Stimulated activated CD4-positive, alpha-beta T cell treated with anti-CD3 and anti-CD28 coated beads, Interleukin-4, amount 100 ng/mL, for 4 hours (primary cell): Measurements from ENCODE around the gene ALOXE3.

ENCODE experiments used
- DNase-seq, 2 experiments: peaks; one replicate each; pipeline ENCODE4 v3.0.0-alpha.2; 2020

ALOXE3 gene

DNA sequence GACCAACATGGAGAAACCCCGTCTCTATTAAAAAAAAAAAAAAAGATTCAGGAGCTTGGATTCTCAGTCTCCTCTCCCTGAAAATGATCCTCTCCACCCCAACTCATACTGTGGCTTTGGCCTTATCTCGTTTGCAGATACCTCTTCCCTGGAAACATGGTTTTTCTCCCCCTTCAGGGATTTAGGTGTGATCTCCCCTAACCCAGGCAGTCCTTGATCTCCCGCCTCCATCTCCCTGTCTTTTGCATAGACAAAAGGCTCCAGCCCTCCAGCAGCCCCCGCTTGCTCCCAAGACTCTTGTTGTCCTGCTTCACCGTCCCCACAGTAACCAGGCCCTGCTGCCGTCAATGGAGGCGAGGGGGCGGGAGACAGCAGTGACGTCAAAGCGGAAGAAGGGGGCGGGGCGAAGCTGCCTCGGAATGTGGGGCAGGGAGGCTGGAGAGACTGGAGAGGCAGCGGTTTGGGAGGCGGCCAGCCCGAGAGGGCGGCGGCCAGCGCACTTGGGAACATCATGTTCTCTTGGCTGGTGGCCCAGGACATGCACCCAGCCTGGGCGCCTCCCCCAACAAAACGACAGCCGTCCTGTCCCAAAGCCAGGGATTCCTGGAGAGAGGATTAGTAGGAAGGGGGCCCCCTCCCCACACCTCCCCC lies 35.8 kb upstream of the ALOXE3 start:
- DNase-seq: peak; percentile 81 to 84

DNA sequence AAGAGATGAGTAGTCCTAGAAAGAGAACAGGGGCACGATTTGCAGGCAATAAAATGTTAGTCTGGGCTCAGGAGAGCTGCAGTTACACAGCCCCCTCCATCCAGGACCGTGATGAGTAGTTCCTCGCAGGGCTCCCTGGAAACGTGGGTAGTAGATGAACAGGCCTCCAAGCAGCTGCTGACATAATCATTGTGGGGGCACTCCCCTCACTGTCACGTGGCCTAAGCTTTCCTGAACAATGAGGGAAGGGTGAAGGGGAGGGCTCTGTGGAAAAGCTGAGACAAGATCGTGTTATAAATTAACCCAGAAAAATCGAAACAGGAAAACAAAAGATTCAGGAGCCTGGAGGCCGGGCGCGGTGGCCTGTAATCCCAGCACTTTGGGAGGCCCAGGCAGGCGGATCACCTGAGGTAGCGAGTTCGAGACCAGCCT lies 35.2 kb upstream of the ALOXE3 start:
- DNase-seq: peak; percentile 50 to 82

DNA sequence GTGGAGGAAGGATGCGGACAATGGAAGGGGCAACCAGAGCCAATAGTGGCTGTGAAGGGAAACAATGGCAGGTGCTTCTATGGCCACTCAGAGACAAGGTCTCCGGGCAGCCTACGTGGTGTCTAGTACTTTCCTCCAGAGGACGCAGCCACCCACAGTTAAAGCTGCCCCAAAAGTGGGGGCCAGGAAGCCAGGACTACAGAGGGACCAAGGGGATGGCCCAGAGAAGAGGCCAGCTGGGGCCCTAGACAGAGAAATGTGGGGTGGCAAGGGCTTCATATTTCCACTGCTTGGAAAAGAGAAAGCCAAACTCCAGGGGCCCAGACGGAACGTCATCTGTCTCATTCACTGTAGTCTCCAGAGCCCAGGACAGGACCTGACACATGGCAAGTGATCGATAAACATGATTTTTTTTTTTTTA lies 34.7 kb upstream of the ALOXE3 start:
- no peak for DNase-seq

DNA sequence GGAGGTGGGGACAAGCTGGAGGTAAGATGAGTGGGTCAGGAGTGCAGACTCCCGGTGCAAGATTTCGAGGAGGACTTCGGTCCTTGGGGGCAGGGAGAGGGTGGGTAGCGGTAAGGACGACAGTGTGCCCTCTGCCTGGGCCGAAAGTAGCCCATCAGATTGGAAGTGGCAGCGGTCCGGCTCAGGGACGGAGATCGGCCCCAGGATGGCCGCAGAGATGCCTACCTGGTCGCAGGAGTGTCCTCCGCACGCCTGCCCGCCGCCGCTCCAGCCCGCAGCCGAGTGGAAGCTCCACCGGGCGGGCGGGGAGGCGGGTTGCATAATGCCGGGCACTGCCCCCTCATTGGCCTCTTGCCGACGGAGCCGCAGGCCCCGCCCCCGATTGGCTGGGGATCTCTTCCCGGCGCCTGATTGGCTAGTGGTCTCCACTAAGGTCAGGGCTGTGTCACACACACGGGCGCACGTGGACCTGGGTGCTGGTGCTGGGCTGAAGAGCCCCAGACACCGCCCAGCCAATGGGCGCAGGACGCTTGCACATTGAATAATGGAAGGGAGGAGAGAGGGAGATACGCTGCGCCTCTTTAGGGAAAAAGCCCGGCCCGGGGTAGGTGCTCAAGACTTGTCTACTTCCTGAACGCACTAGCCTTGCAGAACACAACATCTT lies 33.9 kb upstream of the ALOXE3 start, which contains the start of gene PER1:
Gene PER1, minus strand, starts transcription at position 293 of the 664 bp plus-strand sequence. CDS start 1,698 bp downstream, outside the sequence.
- peak; percentile 87 for DNase-seq

DNA sequence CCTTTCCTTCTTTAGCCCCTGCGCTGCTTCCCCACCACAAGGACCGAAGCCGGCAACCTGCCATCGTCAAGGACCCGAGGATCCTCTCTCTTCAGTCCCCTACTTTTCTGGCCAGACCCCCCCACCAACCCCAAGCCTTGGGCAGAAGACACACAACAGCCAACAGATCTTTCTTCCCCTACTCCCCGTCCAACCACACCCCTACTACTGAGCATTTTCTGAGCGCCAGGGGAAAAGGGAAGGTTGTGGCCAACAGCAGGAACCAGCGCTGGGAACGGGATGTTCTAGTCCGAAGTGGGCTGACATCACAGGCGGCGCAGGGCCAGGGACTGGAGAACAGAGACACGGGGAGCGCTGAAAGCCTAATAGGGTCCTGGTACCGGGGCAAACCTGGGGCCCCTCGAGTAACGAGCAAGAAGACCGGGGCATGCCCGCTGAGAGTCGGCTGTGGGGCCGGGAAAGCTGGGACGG lies 33.4 kb upstream of the ALOXE3 start:
- peak in 1 of 2 experiments; percentile 13 for DNase-seq

DNA sequence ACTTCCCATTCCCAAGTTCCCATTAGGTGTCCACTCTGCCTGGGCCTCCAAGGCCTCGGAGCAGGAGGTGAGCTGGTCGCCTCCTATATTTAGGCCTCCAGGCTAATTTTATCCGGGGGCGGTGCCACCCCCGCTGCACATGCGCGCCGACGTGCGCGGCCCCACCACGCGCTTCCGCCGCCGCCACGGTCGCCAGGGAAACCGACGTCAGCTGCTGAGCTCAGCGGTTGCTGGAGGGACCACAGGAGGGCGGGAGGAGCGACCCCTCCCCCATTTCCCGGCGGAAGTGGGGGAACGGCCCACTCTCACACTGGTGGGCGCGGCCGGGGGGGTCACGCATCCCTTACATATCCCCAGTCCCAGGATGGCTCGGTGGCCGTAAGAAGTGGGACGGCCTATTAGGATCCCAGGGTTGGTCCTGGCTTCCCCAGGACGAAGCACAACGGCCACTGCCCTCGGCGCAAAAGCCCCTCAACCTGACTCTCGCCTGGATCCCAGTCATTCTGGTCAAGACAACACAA lies 32.9 kb upstream of the ALOXE3 start:
- peak; percentile 85 to 92 for DNase-seq

DNA sequence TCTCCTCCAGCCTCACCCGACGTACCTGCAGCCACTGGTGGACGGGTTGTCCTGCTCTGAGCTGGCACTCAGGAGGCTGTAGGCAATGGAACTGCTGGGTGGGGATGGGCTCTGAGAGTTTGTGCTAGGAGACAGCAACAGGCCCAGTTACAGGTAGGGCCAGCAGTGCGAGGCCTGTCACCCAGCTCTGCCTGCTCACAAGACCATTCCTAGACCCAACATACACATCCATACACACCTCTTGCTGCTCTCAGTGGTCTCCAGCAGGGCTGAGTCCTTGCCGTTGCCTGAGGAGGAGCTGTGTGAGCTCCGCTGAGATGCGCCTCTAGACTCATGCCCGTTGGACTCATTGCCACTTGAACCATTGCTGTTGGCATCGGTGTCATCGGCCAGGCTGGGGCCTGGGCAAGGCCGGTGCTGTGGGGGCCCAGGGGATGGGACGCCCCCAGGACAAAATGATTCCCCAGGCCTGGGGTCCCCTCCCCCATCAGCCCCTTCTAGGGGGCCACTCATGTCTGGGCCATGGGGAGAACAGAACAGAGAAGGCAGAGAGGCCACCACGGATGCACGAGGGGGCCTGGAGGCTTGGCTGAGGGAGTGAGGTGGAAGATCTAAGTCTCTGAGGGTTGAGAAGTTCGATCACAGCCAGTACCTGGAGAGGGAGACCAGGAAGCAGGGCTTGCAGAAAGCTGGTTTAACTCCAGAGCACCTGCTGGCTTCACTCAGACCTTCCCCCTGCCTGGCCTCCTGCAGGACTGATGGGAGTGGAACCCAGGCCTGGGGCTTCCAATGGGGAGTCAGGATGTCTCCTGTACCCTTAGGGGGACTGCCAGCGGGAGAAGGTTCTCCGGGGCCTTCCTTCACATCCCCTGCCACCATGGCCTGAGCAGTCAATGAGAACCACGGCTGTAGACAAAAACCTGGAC lies 32.1 kb upstream of the ALOXE3 start:
- DNase-seq: no peak

DNA sequence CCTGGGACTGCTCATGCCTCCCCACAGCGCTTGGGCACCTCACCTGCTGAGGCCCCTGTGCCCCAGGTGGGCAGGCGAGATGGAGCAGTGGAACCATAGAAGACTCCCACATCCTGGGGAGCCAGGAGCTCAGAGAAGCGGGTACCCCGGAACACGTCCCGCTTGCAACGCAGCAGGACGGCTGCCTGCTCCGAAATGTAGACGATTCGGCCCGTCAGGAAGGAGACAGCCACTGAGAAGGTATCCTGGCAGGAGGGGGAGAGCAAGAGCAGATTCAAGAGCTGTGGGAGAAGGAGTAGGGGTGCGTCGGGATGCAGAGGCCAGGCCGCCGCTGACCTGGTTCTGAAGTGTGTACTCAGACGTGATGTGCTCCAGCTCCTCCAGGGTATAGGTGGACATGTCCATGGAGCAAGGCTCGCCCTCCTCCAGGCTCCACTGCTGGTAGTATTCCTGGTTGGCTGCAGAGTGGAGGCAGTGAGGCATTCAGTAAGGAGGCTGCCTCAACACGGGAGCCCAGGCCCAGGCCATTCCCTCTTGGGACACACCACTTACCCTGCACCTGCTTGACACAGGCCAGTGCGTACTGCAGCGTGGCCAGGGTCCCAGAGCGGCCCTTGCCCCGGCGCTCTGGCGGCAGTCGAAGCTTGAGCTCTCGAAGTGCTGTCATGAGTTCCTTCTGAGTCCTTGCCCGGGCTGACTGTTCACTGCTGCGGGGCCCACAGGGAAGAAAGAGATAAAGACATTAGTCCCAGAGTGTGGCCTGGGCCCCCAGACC lies 31.3 kb upstream of the ALOXE3 start:
- no peak for DNase-seq

DNA sequence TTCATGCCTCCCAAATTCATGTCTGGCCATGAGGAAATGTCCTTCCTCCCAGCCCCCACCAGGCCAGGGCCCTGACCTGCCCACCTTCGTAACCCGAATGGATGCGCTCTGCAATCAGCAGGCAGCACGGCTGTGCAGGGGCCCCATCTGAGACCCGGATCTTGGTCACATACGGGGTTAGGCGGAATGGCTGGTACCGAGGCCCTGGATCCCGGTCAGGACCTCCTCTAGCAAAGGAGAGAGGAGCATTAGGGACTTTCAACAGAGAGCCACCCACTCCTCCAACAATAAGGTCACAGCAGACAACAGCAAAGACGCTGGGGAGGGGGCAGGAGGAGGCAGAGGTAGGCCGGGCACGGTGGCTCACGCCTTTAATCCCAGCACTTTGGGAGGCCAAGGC lies 30.2 kb upstream of the ALOXE3 start:
- DNase-seq: no peak

DNA sequence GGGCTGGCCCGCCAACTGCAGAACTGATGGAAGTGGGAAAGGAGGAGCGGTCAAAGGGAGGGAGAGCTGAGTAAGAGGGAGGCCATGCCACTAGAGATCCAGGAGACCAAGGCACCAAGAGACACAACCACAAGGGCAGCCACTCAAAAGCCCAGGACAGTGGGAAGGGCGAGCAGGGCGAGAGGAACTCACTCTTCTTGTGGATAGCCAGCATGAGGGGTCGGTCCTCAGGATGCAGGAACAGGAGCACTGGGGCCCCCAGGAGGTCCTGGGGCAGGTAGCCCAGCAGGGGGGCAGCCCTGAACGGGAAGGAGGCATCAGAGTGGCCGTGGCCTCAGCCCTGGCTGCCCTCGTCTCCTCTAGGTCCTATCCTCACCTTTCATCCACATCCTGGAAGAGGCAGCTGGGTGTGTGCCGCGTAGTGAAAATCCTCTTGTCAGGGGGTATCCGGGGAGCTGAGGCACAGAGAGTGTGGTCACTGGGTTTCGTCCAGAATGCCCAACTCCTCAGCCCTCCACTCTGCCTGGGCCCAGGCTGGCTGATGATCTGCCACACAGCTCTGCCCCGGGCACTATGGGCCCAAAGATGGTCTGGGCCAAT lies 29.6 kb upstream of the ALOXE3 start:
- no peak for DNase-seq

DNA sequence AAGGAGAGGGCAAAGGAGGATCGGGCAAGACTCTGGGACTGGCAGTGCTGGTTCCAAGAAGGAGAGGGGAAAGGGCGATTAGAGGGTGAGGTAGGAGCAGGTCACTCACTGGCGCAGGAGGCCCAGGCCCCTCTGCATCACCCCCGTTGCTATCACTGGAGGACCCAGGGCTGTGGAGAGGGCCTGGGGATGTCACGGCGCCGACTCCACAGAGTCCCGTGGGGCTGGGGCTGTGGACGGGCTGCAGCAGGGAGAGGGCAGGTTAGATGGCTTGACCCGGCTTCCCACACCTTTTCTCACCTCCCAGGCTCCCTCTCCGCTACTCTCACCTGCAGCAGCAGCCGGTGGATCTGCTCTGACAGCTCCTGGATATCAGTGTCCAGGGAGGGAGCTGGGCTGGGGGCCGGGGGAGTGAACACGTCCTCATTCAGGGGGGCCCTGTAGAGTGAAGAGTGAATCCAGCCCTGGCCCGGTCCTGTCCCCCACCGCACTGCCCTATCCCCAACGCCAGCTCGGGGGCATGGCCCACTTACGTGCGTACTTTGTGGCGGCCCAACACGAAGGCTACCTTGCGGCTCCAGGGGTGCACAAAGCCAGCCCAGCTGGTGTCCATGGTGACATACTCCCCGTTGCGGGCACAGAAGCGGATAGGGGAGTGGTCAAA lies 29.0 kb upstream of the ALOXE3 start:
- no peak for DNase-seq

DNA sequence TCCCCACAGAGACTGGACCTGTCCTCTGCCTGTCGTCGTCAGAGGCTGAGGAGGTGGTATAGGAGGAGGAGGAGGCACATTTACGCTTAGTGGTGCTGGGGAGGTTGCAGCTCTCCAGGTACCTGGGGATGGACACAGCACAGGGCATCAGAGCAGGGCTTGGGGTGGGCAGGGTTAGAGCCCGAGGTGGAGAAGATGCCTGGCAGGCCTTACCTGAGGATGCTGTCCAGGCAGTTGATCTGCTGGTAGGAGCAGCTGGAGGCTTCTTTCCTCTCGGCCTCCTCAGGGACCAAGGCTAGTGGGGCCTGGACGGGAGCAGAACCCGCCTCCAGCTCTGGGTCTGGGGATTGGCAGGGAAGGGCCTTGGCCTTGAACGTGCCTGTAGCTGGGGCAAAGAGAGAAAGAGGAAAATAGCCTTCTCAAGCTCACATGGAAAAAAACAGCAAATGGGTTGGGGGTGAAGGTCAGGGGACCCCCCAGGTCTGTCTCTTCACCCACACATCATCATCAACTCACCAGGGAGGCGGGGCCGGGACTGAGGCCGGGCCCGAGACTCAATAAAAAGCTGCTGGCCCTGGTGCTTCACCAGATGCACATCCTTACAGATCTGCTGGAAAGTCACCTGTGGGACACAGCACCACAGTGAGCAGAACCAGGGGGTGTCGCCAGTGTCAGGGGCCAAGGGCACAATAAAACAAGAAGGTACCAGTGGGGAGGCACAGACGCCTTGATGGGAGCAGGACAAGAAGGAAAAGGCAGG lies 28.2 kb upstream of the ALOXE3 start:
- no peak for DNase-seq

DNA sequence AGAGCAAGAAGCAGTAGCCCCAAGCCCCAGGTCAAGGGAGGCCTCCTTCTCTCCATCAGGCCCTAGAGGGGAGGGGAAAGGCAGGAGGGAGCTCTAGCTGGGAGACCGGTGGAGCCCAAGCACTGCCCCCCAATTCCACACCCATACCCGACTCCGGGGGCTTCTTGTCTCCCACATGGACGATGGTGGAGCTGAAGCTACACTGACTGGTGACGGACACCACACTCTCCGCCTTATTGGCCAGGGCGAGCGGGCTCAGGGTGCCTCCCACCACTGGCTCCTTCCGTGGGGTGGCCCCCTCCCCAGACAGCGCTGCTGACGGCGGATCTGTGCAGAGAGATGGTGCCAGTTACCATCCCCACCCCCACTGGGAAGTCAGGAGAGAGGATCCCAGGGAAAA lies 27.5 kb upstream of the ALOXE3 start:
- DNase-seq: no peak

DNA sequence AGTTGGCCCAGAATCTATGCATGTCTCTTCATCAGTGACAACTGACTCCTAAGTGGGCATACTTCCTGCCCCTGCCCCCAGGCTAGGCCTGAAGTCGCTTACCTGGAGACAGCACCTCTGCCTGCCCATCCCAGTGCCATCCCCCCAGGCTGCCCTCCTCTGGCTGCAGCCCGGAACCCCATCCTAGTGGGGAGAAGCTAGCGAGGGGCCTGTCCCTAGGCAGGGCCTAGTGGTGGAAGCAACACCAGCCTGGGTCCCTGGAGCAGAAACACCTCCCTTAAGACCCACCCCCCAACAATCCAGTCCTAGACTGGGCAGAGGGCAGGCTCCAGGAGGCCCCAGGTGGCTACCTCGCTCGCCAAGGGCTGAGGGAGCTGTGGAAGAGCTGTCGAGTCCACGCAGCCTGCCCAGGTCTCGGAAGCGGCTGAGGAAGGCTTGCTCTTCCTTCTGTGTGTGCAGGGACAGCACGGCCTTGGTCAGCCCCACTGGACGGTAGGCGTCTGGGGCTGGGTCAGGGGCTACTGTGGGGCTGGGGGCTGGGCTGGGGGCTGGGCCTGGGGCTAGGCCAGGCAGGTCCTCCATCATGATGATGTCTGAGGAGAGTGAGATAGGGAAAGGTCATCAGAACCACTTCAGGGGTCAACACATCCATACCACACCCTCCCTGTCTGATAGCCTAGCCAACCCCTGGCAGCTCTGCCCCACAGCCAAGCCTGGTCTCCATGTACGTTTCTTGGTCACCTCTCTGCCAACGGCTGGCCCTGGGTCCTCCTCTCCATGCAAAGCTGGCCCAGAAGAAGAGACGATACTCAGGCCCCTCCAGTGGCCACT lies 26.3 kb upstream of the ALOXE3 start:
- no peak for DNase-seq

DNA sequence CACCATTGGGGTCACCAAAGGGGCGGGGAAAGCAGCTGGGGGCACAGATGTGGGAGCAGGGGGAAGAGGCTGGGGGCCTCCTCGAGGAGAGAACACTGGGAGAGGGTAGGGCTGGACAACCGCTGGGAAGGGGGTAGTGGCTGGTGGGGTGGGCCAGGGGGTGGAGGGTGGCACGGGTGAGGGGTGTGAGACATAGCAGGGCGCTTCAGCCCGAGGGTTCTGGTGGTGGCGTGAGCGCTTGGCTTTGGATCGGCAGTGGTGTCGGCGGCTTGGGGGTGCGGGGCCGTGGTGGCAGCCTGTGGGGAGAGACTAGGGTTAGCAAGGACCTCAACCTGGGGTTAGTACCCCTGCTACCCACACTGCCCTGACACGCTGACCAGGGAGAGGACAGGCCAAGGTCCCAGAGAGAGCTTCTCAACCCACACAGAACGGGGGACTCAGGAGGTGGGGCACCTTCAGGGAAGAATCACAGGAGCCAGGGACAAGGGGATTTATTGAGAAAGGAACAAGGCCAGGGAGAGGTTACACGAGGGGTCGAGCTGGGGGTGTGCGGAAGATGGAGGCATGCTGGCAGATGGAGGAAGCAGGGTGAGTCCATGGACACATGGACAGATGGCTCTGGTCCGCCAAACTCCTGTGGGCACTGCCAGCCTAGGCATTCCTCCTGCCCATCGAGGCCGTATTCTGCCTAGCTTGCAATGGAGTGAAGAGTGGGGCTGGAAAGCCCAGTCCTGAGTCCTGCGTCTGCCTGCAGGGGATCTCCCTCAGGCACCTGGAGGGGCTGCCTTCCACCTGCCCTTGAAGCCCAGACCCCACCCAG lies 25.5 kb upstream of the ALOXE3 start:
- DNase-seq: no peak

DNA sequence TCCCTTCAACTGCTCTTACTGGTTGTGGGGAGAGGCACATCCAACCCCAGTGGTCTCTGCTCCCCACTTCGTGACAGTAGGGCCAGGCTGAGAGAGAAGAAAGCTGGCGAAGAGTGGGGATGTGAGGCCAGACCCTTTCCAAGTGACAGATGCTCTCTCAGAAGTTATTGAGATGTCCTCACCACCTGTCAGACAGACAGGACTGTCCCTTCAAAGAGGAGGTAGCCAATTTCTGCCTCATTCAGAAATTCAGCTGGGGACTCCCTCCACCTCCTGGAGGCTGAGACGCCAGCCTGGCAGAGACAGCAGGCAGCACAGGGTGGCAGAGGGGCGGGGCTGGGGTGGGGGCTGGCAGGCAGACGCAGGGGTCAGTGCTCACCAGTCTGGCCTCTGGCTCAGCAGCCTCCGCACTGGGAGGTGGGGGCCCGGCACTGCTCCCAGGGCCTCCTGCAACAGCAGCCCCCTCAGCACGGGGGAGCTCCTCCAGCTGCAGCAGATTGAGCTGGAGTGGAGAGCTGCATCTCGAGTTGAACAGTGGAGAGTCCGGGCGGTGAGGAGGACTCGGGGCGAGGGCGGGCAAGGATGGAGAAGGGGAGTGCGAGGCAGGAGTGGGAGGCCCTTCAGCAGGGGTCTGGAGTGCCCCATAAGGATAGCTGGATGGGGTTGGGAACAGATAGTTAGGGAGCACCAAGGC lies 24.7 kb upstream of the ALOXE3 start:
- no peak for DNase-seq

DNA sequence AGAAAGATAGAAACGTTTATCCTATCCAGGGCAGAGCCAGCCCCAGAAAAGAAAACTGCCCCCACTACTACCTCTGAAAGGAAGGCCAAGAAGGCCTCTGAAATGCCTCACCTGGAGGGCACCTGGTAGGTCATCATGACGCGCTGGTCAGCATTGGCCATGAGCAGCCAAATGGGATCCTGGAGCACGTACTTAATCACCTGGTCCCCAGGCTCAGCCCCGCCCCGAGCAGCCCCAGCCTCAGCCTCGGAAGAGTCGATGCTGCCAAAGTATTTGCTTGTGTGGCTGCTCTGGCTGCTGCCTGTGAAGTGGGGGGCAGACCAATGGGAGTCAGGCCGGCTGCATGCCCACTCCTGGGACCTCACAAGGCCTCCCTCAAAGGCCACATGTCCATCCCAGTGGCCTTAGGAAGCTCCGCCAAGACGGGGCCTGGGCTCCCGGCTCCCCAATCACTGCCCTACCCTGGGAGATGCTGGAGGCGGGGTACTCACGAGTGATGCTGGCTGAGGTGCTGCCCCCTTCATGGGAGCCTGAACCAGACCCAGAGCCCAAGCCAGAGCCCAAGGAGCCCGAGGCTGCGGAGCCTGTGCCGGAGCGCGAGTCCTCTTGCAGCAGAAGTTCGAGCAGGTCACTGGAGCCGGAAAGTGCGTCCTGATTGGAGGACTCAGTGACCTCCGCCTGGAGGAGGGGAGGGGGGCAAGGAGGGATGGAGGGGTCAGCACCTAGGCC lies 24.0 kb upstream of the ALOXE3 start:
- DNase-seq: no peak
